Mammary epithelial cell (primary cell): ENCODE measurements around the gene BMAL1.

ENCODE experiments used
- CTCF ChIP-seq, 2 donors: IDR thresholded peaks in 1 of 2; conservative IDR thresholded peaks in 1 of 2; 2 replicates each; pipeline ENCODE4 v1.5.1; 2011 to 2012; ENCODE audit warnings: inconsistent platforms in 2 of 2, low read length in 2 of 2, mild to moderate bottlenecking in 2 of 2, control low read depth in 1 of 2, low read depth in 1 of 2; ENCODE audit not compliant: insufficient read depth in 1 of 2; ENCODE audit errors: extremely low read depth in 1 of 2
- EZH2 ChIP-seq: IDR thresholded peaks from 2 replicates; pipeline ENCODE4 v1.6.1; 2012; ENCODE audit warnings: low read length, inconsistent platforms, borderline replicate concordance

GRCh38 chr11:13328286-13328685 is 50.7 kb downstream of the BMAL1 start:
- TF ChIP-seq CTCF (conservative IDR thresholded peaks at IDR 0.05 in 1 of 2, IDR thresholded peaks at IDR 0.05 in 1 of 2; ENCODE audit: extremely low read depth in 1 of 2, insufficient read depth in 1 of 2, low read depth in 1 of 2, low read length in 2 of 2), result no peak
- no peak for TF ChIP-seq EZH2
